HG02840 (cell line): ENCODE measurements around the gene LCORL.
"Not testable (repeated sequence)": the region's sequence is repeated elsewhere in the genome, so short reads cannot be mapped to it uniquely, and the experiment has no call there.

Experiments
- ATAC-seq: cut with Tn5 transposase; IDR thresholded peaks from one replicate; pipeline ENCODE4 v1.9.1; 2021; ENCODE audit warnings: mild to moderate bottlenecking, moderate library complexity, moderate number of reproducible peaks; ENCODE audit not compliant: unreplicated experiment, low FRiP score

The LCORL gene

GRCh38 chr4:18020671-18021469, 685 bp downstream of the LCORL start:
- ATAC-seq = peak; percentile 15

GRCh38 chr4:18020145-18020670, 1.3 kb downstream of the LCORL start:
- ATAC-seq = no peak

- no peak for ATAC-seq
Observed at GRCh38 chr4:18014269-18014668, 7.3 kb downstream of the LCORL start.

GRCh38 chr4:18012807-18013462, 8.6 kb downstream of the LCORL start:
- ATAC-seq = no peak

GRCh38 chr4:18012134-18012806, 9.3 kb downstream of the LCORL start:
- ATAC-seq = no peak

GRCh38 chr4:18007625-18008024, 13.9 kb downstream of the LCORL start:
- ATAC-seq = no peak

- ATAC-seq = not testable (repeated sequence)
Observed at GRCh38 chr4:18006432-18006831, 15.1 kb downstream of the LCORL start.

GRCh38 chr4:17997129-17997528, 24.4 kb downstream of the LCORL start:
- ATAC-seq = no peak

GRCh38 chr4:17995165-17995564, 26.4 kb downstream of the LCORL start:
- ATAC-seq = no peak

GRCh38 chr4:17985832-17986231, 35.7 kb downstream of the LCORL start:
- ATAC-seq = no peak

GRCh38 chr4:17981063-17981462, 40.5 kb downstream of the LCORL start:
- no peak for ATAC-seq

GRCh38 chr4:17968721-17969120, 52.8 kb downstream of the LCORL start:
- no peak for ATAC-seq

- no peak for ATAC-seq
Observed at GRCh38 chr4:17967078-17967477, 54.5 kb downstream of the LCORL start.

- ATAC-seq = no peak
Observed at GRCh38 chr4:17966312-17966711, 55.2 kb downstream of the LCORL start.

GRCh38 chr4:17964576-17964975, 57.0 kb downstream of the LCORL start:
- ATAC-seq = no peak

- no peak for ATAC-seq
Observed at GRCh38 chr4:17962171-17962570, 59.4 kb downstream of the LCORL start.

- ATAC-seq = no peak
Observed at GRCh38 chr4:17961249-17961648, 60.3 kb downstream of the LCORL start.

- ATAC-seq = no peak
Observed at GRCh38 chr4:17958181-17958580, 63.4 kb downstream of the LCORL start.

- no peak for ATAC-seq
Observed at GRCh38 chr4:17957688-17958087, 63.9 kb downstream of the LCORL start.

- no peak for ATAC-seq
Observed at GRCh38 chr4:17956245-17956644, 65.3 kb downstream of the LCORL start.

GRCh38 chr4:17945303-17945702, 76.3 kb downstream of the LCORL start:
- no peak for ATAC-seq
